Measurements from ENCODE around the gene KLHL6. TPM values are rescaled to one million over a fixed set of nuclear protein-coding genes. Genes with fewer than 3 reads are reported as not detected.

Gene KLHL6
- total and polyA plus RNA-seq, 2 of the 13 experiments (the other 11 are each of a cell fraction or from before 2014, with no cell fraction given): not detected

- TF ChIP-seq ZHX2 (IDR thresholded peaks at IDR 0.05; ENCODE audit: low read depth) (no peak), ZHX2 (CRISPR knock-in tag; IDR thresholded peaks at IDR 0.05; ENCODE audit: borderline replicate concordance) (no peak), CHCHD3 (CRISPR knock-in tag; IDR thresholded peaks at IDR 0.05) (no peak), ELK4 (CRISPR knock-in tag; IDR thresholded peaks at IDR 0.05; ENCODE audit: borderline replicate concordance) (no peak), ZNF281 (CRISPR knock-in tag; IDR thresholded peaks at IDR 0.05; ENCODE audit: borderline replicate concordance) (peak; percentile 2; the same call in 1 of the 2 replicates), ZNF224 (CRISPR knock-in tag; IDR thresholded peaks at IDR 0.05) (no peak), ARID3A (IDR thresholded peaks at IDR 0.05; ENCODE audit: low read depth, low read length) (no peak), HNF4A (CRISPR knock-in tag; IDR thresholded peaks at IDR 0.05) (peak; percentile 57), ZBTB14 (CRISPR knock-in tag; IDR thresholded peaks at IDR 0.05) (no peak), TRAFD1 (CRISPR knock-in tag; IDR thresholded peaks at IDR 0.05; ENCODE audit: borderline replicate concordance) (no peak)
Observed at GRCh38 chr3:183583331-183584245, 28.1 kb upstream of the KLHL6 start (continued).

Data from HepG2 (cell line).